Measurements from ENCODE around the gene CD8A.

Gene CD8A

GRCh38 chr2:86808315-86809161 is 17.8 kb upstream of the CD8A start:
- peak; percentile 52 for DNase-seq

- DNase-seq, result peak; percentile 23
These were observed 17.0 kb upstream of the CD8A start for GRCh38 chr2:86807468-86808275.

DNA sequence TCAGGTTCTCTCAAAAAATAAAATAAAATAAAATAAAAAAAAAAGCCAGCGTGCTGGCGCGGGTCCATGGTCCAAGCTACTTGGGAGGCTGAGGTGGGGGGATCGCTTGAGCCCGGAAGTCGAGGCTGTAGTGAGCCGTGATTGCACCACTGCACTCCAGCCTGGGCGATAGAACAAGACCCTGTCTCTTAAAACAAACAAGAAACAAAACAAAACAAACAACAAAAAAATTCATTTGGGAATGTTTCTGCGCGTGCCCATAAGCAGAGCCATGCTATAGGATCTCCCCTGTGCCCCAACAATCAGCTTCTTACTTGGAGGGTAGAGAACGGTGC is 16.4 kb upstream of the CD8A start:
- DNase-seq, result no peak

GRCh38 chr2:86806059-86806857 is 15.5 kb upstream of the CD8A start:
- DNase-seq, result no peak

- no peak for DNase-seq
These were observed 10.3 kb upstream of the CD8A start for GRCh38 chr2:86800856-86801567.

GRCh38 chr2:86794861-86795260 is 4.1 kb upstream of the CD8A start:
- no peak for DNase-seq

- no peak for DNase-seq
These were observed 3.0 kb upstream of the CD8A start for GRCh38 chr2:86793752-86794151.

DNA sequence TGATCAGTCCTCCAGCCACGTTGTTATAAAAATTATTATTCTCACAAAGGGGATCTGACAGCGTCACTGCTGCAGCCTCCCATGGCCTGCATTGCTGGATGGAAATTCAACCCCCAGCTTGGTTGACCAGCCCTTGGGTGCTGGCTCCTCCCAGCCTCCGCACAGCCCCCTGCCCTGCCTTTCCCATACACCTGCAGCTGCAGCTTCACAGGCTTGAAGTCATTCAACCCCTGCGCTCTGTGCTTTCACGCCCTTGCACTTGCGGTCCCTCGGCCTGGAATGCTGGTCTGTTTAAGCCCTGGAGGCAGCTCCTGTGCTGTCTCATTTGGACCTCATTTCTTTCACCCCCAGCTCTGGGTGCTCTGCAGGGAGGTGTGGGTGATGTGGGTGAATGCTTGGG is 860 bp upstream of the CD8A start:
- no peak for DNase-seq

GRCh38 chr2:86790134-86790675 is 508 bp downstream of the CD8A start:
- no peak for DNase-seq

DNA sequence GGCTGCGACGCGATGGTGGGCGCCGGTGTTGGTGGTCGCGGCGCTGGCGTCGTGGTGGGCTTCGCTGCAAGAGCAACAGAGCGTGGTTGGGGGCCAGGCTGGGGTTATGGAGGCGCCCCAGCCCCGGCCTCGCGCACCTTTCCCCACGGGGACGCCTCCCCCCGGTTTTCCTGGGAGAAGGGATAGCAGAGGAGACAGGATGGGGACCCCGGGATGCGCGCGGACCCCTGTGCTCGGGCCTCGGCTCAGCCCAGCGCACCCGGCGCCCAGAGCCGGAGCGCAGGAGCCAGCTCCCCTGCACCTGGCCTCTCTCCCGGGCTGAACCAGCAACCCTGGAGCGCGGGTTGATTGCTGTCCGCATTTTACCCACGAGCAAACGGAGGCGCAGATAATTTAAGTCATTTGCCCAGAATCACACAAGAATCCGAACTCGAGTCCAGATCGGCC is 1.0 kb downstream of the CD8A start:
- no peak for DNase-seq

- no peak for DNase-seq
These were observed 1.6 kb downstream of the CD8A start for GRCh38 chr2:86788881-86789686.

DNA sequence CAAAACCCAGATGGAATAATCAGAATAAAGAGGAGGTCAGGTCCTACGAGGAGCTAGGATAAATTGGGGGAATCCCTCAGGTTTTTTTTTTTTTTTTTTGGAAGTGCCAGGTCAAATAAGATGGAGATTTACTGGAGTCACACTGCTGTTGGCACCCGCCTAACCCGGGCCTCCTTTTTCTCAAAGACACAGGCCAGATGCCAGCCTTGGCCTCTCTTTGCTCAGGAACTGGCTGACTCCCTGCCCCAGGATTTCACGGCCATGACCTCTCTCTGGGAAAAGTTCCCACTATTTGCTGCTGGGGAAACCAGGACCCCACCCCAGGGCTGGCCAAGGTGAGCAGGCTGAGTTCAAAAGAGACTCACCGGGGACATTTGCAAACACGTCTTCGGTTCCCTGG is 2.5 kb downstream of the CD8A start:
- no peak for DNase-seq

DNA sequence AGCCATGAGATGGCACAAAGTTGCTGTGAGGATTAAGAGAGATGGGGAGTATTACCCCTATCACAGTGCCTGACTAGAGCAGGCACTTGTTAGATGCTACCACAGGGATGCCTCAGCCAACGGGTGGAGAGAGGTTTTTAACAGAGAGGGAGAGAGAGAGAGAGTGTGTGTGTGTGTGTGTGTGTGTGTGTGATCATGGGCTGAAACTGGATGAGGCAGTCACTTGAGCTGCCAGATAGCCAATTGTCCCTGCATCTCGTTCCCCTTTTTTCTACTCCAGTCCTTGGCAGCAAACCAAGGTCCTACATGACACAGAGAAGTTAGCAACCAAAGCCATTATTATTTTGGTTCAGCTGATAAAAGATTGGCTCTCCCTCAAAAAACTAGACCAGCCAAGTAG is 3.0 kb downstream of the CD8A start:
- no peak for DNase-seq

DNA sequence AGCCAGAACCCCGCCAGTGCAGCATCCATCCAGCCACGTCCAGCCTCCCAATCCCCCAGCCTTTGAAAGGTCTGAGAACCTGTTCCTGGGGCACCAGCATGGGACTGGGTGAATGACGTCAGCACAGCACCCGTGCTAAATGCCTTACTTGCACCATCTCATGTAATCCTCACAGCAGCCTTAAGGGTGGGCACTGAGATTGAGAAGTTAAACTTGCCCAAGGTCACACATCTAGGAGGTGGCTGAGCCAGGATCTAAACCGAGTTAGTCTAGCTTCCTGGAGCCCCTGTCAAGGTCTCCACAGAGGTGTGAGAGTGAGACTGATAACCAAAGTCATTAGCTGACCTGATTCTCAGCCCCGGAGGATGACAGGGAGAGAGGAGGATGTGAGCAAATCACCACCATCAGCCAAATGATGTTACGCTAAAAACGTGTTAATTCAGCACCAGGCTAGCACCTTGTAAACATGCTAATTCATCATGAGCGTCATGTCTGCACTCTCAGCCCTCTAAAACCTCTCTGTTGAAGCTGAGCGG is 4.6 kb downstream of the CD8A start:
- DNase-seq, result no peak

GRCh38 chr2:86785456-86785855 is 5.3 kb downstream of the CD8A start:
- no peak for DNase-seq

GRCh38 chr2:86783615-86784339 is 6.9 kb downstream of the CD8A start:
- DNase-seq, result no peak

- no peak for DNase-seq
These were observed 8.0 kb downstream of the CD8A start for GRCh38 chr2:86782748-86783147.

DNA sequence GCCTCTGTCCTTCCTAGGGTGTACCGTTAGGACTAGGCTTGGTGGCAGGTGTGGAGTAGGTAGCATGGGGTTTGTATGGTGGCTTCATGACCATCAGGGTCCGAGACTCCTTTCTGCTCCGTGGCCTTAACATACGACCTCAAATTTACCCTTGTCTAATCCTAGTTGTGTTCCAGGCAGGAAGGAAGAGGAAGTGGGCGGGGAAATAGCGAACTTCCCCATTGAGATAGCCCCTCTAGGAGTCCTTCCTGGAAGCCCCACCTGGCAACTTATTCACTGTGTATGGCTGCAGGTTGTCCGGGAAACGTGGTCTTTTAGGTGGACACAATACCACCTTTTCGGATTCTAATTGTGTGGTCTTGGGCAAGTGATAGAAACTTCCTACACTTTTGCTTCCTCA is 9.3 kb downstream of the CD8A start:
- no peak for DNase-seq

DNA sequence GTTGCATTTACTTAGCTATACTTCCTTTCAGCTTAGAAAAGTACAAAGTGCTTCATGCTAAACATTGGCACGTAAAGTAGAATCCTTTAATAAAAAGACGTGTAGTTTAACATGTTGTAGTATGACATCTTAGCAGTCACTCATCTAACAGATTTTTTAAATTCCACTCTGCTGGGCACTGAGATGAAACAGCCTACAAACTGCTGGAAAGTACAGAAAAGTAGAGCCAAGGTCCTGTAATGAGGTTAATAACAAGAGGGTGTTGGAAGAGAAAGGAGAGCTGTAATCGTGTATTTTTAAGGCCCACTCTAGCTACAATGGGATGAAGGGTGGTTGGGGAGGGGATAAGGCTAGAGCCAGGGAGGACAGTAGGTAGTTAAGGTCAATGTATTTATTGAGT is 10.7 kb downstream of the CD8A start:
- no peak for DNase-seq

- DNase-seq, result no peak
These were observed 11.8 kb downstream of the CD8A start for GRCh38 chr2:86778957-86779356.

GRCh38 chr2:86776532-86776931 is 14.2 kb downstream of the CD8A start:
- DNase-seq, result no peak

Data from NCI-H1417 treated with DMSO at 0.1 percent for 48 hours (cell line).